Calu3 (cell line): ENCODE results near the gene TH. TPM values are rescaled to one million over a fixed set of nuclear protein-coding genes. Genes with fewer than 3 reads are reported as not detected.

Experiments used
- BruUV-seq: library from RNA; stranded (reverse); fragments of 400-500 nt; replicated peaks from 2 replicates; lab custom pipeline; 2021; lab: Mats Ljungman, UMichigan
- CTCF ChIA-PET: fragments of 300-600 bp; sonication (Branson Sonifier 250); formaldehyde crosslinking; loops from one replicate; lab custom pipeline; 2022; ENCODE audit warnings: antibody characterized with exemption; lab: Charles Lee
- DNase-seq: peaks from one replicate; pipeline ENCODE4 v3.0.0; 2022
- H3K27ac Mint-ChIP-seq: one replicate; pipeline ENCODE4 v1.8.0; 2022; ENCODE audit warnings: mixed read lengths; ENCODE audit not compliant: unreplicated experiment
- H3K27me3 Mint-ChIP-seq: one replicate; pipeline ENCODE4 v1.8.0; 2022; ENCODE audit warnings: mixed read lengths; ENCODE audit not compliant: unreplicated experiment
- H3K36me3 Mint-ChIP-seq: one replicate; pipeline ENCODE4 v1.8.0; 2022; ENCODE audit warnings: mild to moderate bottlenecking, moderate library complexity, mixed read lengths; ENCODE audit not compliant: insufficient read depth, unreplicated experiment
- H3K4me1 Mint-ChIP-seq: one replicate; pipeline ENCODE4 v1.8.0; 2022; ENCODE audit warnings: mild to moderate bottlenecking, low read depth, mixed read lengths; ENCODE audit not compliant: unreplicated experiment
- H3K4me3 Mint-ChIP-seq: one replicate; pipeline ENCODE4 v1.8.0; 2022; ENCODE audit warnings: mild to moderate bottlenecking, low read depth, moderate library complexity, mixed read lengths; ENCODE audit not compliant: unreplicated experiment
- H3K9me3 Mint-ChIP-seq: one replicate; pipeline ENCODE4 v1.8.0; 2022; ENCODE audit warnings: low read depth, mixed read lengths; ENCODE audit not compliant: unreplicated experiment
- CTCF ChIP-seq: fragments of 200-600 bp; IDR thresholded peaks from one replicate; pipeline ENCODE4 v1.8.0; 2022; ENCODE audit warnings: antibody characterized with exemption; ENCODE audit not compliant: unreplicated experiment
- intact Hi-C: fragments of 100-400 bp; cut with micrococcal nuclease; formaldehyde crosslinking; loops from one replicate; pipeline ENCODE4 v1.10.0; 2022; ENCODE audit not compliant: unreplicated experiment
- total RNA-seq: library from RNA; stranded (reverse); gene quantifications from 2 replicates; pipeline ENCODE4 v1.2.3, GENCODE V29; 2022

Gene TH
- total RNA-seq, 1 experiment from 2014 or later: not detected

GRCh38 chr11:2142762-2143202 is 28.8 kb downstream of the TH start:
- Mint-ChIP-seq H3K36me3 (peaks cover 4% of the 10 kb centered on the region), H3K27ac (no peak overlapping the region), H3K4me3 (no peak overlapping the region), H3K4me1 (peaks cover 13% of the 10 kb centered on the region), H3K9me3 (no peaks in the 10 kb centered on the region), H3K27me3 (peaks cover 84% of the 10 kb centered on the region)
- no TSS peak for BruUV-seq
- no peak for DNase-seq
- CTCF ChIA-PET: interaction anchor here (0.7 to 0.8 kb wide), 2 partner anchors 9 to 13 kb away, joined by 3 to 4 read pairs; no protein-coding TSS in a partner anchor
- intact Hi-C loops: loop anchor here (5.0 kb wide), 1 partner anchor 65 kb away; no protein-coding TSS in a partner anchor
- no peak for TF ChIP-seq CTCF

- no peak for TF ChIP-seq CTCF
- BruUV-seq: no TSS peak
- CTCF ChIA-PET: interaction anchor here (0.7 to 0.8 kb wide), 2 partner anchors 9 to 13 kb away, joined by 3 to 4 read pairs; no protein-coding TSS in a partner anchor
- peaks cover 84% of the 10 kb centered on the region for H3K27me3 Mint-ChIP-seq
- DNase-seq: no peak
- no peak overlapping the region for H3K4me3 Mint-ChIP-seq
- no peaks in the 10 kb centered on the region for H3K9me3 Mint-ChIP-seq
- peaks cover 7% of the 10 kb centered on the region for H3K36me3 Mint-ChIP-seq
- intact Hi-C loops: loop anchor here (5.0 kb wide), 1 partner anchor 65 kb away; no protein-coding TSS in a partner anchor
- peaks cover 13% of the 10 kb centered on the region for H3K4me1 Mint-ChIP-seq
- H3K27ac Mint-ChIP-seq: no peak overlapping the region
These were observed 29.3 kb downstream of the TH start for GRCh38 chr11:2142300-2142759.

GRCh38 chr11:2140411-2141400 is 30.9 kb downstream of the TH start:
- no peak for DNase-seq
- no TSS peak for BruUV-seq
- H3K9me3 Mint-ChIP-seq: no peaks in the 10 kb centered on the region
- H3K4me1 Mint-ChIP-seq: peaks cover 13% of the 10 kb centered on the region
- H3K27ac Mint-ChIP-seq: no peak overlapping the region
- H3K4me3 Mint-ChIP-seq: no peak overlapping the region
- intact Hi-C loops: loop anchor here (5.0 kb wide), 1 partner anchor 63 kb away; no protein-coding TSS in a partner anchor
- peaks cover 84% of the 10 kb centered on the region for H3K27me3 Mint-ChIP-seq
- CTCF ChIA-PET: no interaction called here
- peaks cover 7% of the 10 kb centered on the region for H3K36me3 Mint-ChIP-seq
- no peak for TF ChIP-seq CTCF

GRCh38 chr11:2139621-2140337 is 31.8 kb downstream of the TH start:
- CTCF ChIA-PET: no interaction called here
- BruUV-seq: no TSS peak
- Mint-ChIP-seq H3K27me3 (peaks cover 84% of the 10 kb centered on the region), H3K4me1 (peaks cover 13% of the 10 kb centered on the region), H3K4me3 (no peak overlapping the region), H3K27ac (no peak overlapping the region), H3K36me3 (peaks cover 7% of the 10 kb centered on the region), H3K9me3 (no peaks in the 10 kb centered on the region)
- no peak for TF ChIP-seq CTCF
- intact Hi-C loops: loop anchor here (5.0 kb wide), 1 partner anchor 62 kb away; no protein-coding TSS in a partner anchor
- DNase-seq: no peak
